AG20443 (cell line): ENCODE results near the gene EXTL1.

ENCODE experiments used
- DNase-seq: peaks from one replicate; pipeline ENCODE4 v3.0.0; 2012; ENCODE audit warnings: low spot score, mixed read lengths

EXTL1 gene

DNA sequence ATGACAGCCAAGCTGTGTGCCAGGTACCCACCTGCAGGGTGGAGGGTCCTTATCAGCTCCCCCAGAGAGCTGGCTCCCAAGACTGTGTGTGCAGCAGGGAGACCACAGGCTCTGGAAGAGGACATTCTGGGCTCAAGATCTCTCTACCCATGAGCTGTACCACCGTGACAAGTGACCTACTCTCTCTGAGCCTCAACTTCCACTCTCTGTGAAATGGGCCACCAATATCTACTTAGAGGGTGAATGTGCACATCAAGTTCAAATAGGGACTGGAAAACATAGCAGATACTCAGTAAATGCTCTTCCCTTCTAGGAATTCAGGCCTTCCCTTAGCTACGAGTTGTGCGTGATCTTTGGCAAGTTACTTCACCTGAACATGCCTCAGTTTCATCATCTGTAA lies 22.8 kb downstream of the EXTL1 start:
- DNase-seq = no peak

DNA sequence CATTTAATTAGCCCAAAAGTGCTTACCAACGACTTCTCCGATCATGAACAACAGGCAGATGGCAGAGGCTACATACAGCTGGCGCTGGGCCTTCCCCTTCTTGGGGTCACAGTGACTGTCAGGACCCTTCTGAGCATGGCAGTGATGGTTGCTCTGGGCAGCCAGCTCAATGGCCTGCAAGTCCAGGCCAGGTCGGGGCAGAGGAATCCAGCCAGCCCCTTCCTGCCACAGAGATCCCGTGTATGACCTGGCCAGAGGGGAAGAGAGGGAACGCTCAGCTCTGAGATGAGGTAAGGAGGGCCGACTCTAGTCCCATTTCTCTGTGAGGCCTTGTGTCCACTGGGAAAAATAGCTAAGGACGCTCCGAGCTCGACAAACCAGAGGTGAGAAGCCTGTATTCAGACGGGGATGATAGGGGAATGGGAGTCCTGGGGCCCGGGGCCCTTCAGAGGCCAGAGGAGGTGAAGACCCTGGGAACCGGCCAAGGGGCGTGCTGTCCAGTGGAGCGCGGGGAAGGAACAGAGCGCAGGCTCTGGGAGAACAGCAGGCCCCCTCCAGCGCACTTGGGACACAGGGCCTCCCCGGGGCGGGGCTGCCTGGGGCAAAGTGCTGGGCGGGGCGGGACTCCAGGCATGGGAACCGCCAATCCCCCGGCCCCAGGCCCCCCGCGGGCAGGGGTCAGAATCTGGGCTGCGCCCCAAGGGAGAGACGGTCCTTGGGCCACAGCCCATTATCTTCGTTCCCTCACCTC lies 23.6 kb downstream of the EXTL1 start:
- no peak for DNase-seq

DNA sequence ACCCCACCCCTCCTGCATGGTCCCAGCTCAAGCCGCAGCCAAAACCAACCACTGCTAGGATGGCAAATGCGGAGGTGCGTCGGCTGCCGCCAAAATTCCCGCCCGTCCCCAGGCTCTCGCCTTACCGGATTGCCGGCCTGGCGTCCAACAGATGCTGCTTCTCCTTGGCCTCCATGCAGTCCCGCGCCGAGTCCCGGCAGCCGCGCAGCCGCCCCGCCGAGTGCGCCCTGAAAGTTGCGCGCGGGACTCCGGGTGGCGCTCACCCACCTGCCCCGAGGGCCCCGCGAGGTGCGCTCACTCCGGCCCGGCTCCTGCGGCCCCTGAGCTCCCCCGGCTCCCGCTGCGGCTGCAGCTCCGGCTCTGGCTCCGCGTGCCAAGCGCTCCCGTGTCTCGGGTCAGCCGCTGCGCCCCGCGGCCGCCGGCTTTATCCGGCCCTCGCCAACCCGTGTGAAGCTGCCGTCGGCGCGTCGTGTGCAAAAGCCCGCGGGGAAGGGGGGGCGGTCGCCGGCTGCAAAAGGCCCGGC lies 24.2 kb downstream of the EXTL1 start, which contains the start of gene SLC30A2:
Gene SLC30A2, minus strand, starts transcription at position 397 of the 524 bp plus-strand sequence. Its CDS starts 222 bp downstream, at position 175.
- peak; percentile 47 for DNase-seq

DNA sequence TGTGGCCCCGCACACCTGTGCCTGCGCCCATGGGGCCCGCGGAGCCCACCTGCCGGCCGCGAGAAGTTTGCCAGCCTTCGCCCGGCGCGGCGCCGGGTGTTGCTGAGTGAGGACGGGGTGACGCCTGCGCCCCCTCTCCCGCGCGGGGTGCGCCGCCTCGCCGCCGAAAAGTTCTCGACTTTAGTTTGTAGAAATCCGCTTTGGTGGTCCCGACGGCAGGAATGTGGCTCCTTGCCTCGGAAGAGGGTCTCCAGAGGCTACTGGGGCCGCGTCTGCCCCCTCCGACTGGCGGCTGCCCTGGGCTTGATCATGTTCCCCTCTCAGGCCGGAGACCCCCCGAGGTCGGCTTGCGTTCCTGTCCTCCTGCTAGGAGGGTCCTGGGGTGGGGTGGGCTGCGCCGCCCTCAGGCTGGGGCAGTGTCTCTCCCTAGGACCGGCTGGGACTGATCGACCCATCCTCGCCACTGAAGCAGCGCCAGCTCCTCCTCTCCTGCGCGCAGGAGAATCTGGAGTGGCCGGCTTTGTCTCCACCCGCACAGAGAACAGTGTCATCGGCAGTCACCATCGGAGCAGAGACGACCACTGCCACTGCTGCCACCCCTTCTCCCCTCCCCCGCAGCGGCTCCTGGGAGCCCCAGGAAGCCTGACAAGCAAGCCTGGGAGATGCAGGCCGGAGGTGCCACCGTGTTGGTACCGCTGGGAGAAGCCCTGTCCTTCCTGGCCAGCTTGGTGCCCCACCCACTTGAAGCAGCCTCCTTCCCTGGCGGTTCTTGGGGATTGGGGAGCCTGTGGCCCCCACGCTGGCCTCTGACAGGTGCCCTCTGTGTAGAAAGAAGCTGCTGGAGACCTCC lies 24.9 kb downstream of the EXTL1 start:
- no peak for DNase-seq

- DNase-seq = no peak
Observed at GRCh38 chr1:26047278-26047874, 25.8 kb downstream of the EXTL1 start.

DNA sequence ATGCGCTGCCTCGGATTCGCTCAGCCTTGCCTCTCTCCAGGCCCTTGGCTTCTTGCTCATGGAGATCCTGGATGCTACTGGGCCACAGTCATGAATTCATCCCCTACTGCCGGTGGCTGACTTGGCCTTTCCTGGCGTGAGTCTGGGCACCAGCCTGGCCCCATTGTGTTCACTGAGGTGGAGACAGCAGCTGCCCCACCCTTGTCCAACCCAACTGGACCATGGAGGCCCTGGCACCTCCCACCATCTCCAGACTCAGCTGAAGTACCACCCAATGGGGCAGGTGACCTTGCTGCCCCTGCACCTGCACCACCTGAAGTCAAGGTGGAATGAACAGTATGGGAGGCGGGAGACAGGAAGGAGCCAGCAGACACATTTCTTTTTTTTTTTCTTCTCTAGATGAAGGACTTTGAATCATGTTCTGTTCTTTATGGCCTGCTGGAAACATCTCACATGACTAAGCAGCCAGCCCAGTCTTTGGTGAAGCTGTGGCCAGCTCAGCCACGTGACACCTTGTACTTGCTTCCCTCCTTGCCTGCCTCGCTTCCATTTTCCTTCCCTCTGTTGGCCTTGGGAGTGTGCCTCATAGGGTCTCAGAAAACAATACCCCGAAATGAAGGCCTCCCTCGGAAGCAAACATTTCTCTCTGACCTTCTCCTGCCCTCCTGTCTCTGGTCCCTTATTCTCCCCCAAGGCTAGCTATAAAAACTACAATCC lies 28.1 kb downstream of the EXTL1 start:
- DNase-seq = peak; percentile 49

DNA sequence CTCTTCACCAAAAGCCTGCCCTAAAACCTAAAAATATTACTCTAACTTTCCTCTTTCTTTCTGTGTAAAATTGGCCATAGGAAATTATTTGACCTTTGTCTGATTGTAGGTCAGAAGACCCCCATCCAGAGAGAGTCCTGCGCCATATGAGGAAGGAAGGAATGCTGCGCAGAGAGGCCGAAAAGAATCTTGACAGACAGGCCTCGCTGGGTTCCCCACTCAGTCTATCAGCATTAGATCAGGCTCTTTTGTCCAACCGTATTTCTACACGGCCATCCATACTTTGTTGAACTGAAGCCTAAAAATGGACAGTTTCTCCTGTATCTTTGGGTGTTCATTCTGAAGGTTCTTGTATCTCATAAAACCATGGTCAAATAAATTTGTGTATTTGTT lies 28.7 kb downstream of the EXTL1 start:
- no peak for DNase-seq

- DNase-seq = no peak
Observed at GRCh38 chr1:26053718-26054560, 32.4 kb downstream of the EXTL1 start.

DNA sequence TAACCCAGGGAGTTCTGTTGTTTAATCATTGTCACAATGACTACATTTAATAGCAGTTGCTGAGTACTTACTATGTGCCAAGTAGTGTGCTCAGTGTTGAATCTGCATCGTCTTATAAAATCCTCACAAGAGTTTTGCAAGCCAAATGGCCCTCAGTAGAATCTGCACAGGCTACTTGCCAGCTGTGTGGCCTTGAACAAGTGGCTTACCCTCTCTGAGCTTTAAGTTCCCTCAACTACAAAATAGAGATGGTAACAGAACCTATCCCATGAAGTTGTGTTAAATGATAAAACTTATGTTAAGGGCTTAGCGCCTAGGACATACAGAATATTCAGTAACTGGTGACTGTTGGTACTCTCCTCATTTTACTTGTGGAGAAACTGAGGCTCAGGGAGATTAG lies 33.5 kb downstream of the EXTL1 start:
- no peak for DNase-seq

DNA sequence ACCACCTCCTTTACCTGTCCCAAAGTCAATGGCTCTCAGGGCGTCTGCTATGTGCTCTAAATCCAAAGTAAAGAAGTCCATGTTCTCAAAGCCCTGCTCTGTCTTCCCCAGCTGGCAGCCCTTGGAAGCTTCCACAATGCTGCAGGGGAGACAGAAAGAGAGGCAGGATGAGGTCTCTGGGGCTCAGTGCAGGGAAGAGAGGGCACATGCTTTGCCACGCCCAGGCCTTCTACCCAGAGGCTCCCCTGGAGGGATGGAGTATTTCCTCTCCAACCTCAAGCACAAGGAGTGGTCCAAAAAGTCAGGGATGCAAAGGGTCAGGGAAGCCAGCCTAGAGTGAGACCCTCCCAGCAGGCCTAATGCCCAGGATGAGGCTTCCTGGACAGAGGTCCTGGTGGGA lies 35.6 kb downstream of the EXTL1 start:
- DNase-seq = no peak

GRCh38 chr1:26058052-26058595 lies 36.5 kb downstream of the EXTL1 start:
- no peak for DNase-seq

DNA sequence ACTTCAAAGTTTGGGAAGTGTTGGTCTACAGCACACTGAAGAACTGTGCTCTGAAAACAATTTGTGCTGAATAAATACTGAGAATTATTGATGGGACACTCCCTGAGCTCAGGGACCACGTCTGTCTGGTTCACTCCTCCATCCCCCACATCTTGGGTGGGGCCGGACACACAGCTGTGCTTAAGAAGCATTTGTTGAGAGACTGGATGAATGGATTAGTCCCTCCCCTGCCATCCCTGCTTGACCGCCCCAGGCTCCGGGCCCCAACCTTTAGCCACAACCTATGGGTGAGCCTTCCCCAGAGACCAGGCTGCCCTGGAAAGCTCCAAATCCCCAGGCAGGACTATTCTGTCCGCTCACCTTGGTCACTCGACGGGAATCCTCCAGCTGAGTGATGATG lies 38.3 kb downstream of the EXTL1 start:
- no peak for DNase-seq

DNA sequence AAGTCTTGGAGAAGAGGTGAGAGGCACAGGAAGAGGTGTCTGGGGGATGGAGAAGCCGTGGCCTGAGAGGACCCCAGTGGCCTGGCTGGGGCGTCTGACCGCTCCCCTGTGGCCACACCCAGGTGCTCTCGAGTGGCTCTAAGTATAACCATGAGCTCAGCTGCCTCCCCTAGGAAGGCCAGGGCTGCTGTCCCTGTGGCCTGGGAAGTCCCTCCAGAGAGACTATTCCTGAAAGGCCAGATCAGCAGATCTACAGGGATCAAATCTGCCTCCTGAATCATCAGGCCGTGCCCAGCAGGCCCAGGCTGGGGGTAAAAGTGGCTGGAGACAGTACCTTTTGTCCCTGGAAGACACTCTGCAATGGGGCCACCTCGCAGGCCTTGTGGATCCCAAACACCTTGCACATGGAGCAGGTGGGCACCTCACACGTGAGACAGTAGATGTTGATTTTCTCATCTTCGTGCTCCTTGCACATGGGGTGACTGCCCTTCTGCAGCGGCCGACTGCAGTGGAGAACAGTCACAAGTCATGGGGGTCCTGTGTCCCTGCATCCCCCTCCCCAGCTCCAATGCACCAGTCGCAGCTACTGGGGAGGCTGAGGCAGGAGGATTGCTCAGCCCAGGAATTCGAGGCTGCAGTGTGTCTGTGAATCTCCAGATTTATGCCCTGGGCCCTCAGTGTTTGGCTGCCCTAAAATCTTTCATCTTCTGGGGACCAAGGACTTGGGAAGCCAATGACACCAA lies 39.4 kb downstream of the EXTL1 start:
- no peak for DNase-seq

DNA sequence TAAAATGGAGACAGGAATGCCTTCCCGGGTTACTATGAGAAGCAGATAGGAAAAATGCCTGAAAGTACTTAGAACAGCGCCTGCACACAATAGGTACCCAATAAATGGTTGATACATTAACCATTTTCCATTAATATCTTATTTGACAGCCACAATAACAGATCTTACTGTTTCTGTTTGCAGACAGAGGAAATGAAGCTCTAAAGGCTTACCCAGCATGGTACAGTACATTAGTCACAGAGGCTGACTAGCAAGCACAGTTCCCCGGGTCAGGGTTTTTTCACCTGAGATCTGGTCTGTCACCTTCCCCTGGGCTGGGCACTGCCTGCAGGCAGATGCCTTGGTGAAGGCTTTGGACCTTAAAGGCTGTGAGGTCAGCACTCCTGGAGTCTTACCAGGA lies 43.0 kb downstream of the EXTL1 start:
- DNase-seq = no peak

GRCh38 chr1:26066160-26066559 lies 44.6 kb downstream of the EXTL1 start:
- DNase-seq = no peak

DNA sequence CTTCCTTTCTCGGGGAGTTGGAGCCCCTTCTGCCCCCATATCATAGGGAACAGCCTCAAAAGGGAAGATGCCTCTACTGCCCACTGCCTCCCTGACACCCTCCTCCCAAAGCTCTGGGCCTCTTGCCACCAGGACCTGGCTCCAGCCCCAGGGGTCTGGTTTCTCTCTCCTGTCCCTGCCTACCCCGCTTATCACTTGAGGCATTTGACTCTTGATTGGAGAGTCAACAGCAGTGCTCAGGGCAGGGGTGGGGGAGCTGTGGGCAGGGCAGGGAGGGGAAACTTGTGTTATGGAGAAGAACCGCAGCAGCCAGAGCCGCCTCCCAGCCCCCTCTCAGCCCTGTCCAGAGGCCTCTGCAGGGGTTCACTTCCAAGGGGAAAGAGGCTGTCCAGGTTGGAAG lies 45.3 kb downstream of the EXTL1 start:
- no peak for DNase-seq

GRCh38 chr1:26067432-26067911 lies 45.9 kb downstream of the EXTL1 start, which contains the start of gene TRIM63:
TSS of gene TRIM63 (minus strand) at chr1:26067630. CDS start at chr1:26067494, 136 bp downstream.
- no peak for DNase-seq

DNA sequence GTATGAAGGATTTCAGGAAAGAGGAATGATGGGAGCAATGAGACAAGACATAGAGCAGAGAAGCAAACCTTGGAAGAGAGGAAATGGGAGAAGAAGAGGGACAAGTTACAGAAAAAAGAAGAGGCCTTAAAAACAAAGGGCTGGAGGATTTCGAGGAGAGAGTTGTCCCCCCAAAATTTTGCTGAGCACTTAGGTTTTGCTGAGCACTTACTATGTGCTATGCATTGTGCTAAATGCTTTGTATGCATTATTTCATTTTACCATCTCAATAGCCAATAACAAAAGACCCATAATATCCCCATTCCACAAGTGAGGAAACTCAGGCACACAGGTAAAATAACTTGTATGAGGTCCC lies 48.3 kb downstream of the EXTL1 start:
- DNase-seq = no peak

DNA sequence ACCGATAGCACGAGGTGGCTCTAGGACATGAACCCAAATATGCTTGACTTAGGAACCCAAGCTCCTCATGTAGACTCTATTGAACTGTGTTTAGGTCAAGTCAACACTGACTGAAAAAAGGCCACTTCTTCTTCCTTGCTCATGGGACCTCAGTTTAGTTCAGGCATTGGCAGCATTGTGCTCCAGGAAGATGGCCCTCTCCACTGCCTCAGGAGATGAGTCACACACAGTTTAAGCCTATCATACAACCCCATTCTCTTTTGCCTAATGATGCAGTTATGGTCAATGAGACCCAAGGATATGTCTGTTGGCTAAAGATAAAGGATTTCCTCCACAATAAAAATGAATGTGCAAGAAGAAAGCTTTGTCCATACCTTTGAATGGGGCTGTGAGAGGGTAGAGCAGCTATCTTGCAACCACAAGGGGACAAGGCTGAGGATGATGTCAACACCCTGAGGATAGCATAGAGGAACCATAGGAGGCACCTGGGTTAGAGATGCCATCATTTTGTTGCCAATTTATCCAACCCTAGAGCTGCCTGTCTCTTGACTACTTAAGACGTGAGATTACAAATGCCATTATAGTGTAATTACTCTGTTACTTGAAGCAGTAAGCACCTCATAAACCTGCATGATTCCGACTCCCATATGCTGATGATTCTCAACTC lies 48.9 kb downstream of the EXTL1 start:
- DNase-seq = no peak
